ENCODE data around the gene EDN3.
"Not testable (repeated sequence)": the region's sequence is repeated elsewhere in the genome, so short reads cannot be mapped to it uniquely, and the experiment has no call there.

Gene EDN3

DNA sequence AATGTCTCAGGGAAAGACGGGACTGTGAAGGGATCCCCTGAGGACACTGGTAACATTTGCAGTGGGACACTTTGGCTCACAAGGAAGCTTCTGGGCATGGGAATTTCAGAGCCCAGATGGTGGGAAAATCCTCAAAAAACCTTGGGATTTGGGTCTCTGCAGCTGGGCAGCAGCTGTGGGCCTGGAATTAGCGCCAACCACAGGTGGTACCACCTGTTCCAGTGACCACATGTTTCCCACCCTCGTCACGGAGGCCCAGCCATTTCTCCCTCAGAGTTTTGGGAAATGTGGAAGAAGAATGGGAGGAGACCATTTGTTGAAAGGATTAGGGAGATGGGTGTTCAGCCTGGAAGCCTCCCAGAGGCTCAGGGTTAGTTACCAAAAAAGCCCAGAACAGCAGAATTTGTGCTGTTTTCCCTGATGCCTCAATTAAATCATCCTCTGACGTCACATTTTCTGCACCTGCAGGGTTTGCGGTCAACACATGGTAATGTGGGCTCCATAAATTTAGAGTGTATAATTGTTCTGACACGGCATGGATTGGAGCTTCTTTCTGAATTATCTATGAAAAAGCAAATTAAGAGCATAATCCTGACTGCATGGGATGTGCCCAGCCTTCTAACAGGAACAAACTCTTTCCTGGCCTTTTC is 34.4 kb downstream of the EDN3 start:
- in situ Hi-C loops (cut with MboI; ENCODE audit: low sequenced_read_pairs), result no loop called here

- in situ Hi-C loops (cut with MboI; ENCODE audit: low sequenced_read_pairs), result no loop called here
Observed at GRCh38 chr20:59335377-59335776, 35.0 kb downstream of the EDN3 start.

DNA sequence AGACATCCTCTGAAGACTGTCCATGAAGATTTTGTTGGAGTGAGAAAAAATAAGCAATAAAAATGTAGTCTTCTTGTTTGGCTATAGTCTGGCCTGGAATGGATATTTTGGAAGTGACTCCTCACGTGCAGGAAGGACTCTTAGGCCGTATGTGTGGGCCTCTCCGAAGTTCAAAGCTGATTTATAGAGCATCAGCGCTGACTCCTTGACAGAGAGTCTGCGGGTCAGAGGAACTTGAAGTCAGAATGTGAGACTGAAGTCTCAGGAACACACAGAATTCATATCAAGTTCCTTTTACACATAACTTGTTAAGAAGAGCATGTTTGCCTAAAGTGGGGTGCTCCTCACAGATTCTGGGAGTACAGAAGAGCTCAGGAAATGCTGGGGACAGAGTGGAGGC is 36.1 kb downstream of the EDN3 start:
- in situ Hi-C loops (cut with MboI; ENCODE audit: low sequenced_read_pairs), result no loop called here

- in situ Hi-C loops (cut with MboI; ENCODE audit: low sequenced_read_pairs), result not testable (repeated sequence)
Observed at GRCh38 chr20:59338444-59338843, 38.0 kb downstream of the EDN3 start.

GRCh38 chr20:59340201-59340885 is 39.9 kb downstream of the EDN3 start:
- in situ Hi-C loops (cut with MboI; ENCODE audit: low sequenced_read_pairs), result no loop called here

DNA sequence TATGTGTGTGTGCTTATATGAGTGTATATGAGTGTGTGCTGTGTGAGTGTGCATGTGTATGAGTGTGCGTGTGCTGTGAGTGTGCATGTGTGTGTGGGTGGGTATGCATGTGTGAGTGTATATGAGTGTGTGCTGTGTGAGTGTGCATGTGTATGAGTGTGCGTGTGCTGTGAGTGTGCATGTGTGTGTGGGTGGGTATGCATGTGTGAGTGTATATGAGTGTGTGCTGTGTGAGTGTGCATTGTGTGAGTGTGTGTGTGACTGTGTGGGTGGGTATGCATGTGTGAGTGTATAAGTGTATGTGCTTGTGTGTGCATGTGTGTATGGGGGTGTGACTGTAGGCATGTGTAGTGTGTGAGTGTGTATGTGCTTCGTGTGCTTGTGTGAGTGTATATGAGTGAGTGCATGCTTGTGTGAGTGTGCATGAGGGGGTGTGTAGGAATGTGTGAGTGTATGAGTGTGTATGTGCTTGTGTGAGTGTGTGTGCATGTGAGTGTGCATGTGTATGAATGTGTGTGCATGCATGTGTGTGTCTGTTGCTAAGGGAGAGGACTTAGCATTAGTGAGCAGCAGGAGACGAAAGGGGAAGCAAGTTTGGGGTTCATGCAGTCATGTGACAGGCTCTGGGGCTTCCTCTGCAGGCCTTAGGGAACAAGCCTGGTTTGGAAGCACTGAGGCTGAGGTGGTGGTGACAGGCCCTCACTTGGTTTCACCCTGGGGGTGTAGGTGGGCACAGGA is 41.0 kb downstream of the EDN3 start:
- in situ Hi-C loops (cut with MboI; ENCODE audit: low sequenced_read_pairs), result not testable (repeated sequence)

- in situ Hi-C loops (cut with MboI; ENCODE audit: low sequenced_read_pairs), result no loop called here
Observed at GRCh38 chr20:59342023-59342957, 41.9 kb downstream of the EDN3 start.

DNA sequence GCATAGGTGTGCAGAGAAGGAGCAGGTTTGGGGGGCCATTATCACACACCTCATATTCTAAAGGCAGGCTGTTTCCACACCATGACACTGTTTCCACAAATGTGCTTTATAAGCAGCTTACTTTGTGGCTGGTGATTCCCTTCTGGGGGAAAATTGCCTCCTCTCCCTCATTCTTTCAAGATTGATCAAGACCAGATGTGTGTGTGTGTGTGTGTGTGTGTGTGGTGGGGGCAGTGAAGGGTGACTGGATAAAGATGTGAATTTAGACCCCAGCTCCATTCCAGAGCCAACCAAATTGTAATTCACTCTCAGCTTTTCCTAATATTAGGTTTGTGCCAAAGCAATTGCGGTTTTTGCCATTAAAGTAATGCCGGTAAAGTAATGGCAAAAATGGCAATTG is 45.6 kb downstream of the EDN3 start:
- in situ Hi-C loops (cut with MboI; ENCODE audit: low sequenced_read_pairs), result no loop called here

DNA sequence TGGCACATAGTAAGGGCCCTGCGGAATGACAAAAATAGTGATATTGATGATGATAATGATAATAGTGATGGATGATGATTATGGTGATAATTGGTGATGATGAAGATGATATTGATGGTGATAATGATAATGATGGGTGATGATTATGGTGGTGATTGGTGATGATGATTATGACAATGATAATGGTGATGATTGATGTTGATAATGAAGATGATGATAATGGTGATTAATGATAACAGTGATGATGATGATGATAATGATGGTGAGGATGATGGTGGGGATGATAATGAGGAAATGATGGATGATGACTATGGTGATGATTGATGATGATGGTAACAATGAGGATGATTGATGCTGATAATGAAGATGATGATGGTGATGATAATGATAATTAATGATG is 48.9 kb downstream of the EDN3 start:
- in situ Hi-C loops (cut with MboI; ENCODE audit: low sequenced_read_pairs), result no loop called here

GRCh38 chr20:59350330-59351156 is 50.1 kb downstream of the EDN3 start:
- in situ Hi-C loops (cut with MboI; ENCODE audit: low sequenced_read_pairs), result no loop called here

DNA sequence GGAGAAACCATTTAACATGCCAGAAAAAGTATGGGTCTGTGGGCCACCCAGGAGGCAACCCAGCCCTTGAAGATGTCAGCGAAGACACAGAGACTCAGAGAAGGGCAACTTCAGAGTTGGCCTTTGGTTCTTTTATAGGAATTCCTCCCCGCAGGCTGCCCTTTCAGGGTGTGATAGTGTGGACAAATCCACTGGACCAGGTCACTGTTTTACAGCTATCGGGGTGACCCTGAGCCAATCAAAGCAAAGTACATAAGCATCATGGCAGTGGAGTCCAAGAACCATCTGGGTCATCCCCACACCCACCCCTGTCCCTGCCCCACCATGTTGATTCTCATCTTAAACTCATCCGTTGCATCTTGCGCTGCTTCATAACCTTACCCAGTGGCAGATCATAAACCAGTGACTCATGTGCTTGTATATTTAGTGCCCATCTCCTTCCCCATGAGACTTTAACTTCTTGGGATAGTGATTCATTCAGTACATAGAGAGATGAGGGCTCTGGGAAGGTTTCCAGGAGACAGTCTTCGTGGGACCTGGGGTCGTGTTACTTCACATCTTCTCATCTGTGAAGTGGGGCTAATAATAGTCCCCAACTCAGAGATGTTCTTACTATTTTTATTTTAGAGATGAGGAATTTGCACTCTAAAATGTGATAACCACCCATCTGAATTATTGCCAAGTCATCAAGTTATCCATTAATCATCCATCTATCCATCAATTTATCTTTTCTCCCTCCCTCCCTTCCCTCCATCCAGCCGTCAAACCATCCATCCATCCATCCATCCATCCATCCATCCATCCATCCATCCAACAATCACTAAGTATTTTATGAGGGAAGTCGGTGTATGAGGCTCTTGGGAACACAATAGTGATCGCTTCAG is 51.0 kb downstream of the EDN3 start:
- in situ Hi-C loops (cut with MboI; ENCODE audit: low sequenced_read_pairs), result no loop called here

DNA sequence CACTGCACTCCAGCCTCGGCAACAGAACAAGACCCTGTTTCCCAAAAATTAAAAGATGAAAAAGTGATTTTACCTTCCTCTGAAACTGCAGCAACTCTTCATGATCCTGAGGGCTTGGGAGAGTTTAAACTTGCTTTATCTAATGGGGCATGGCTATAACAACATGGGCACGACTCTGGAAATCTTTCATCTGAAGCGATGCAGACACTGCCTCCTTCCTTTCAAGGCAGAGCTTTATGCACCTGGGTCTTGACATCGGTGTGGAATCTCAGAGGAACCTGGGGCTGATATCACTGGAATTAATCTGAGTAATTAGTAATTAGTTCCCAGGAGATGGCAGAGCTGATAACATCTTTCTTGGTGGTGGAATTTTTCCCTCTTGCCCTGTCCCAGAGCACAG is 52.1 kb downstream of the EDN3 start:
- in situ Hi-C loops (cut with MboI; ENCODE audit: low sequenced_read_pairs), result no loop called here

- in situ Hi-C loops (cut with MboI; ENCODE audit: low sequenced_read_pairs), result no loop called here
Observed at GRCh38 chr20:59352990-59353389, 52.6 kb downstream of the EDN3 start.

DNA sequence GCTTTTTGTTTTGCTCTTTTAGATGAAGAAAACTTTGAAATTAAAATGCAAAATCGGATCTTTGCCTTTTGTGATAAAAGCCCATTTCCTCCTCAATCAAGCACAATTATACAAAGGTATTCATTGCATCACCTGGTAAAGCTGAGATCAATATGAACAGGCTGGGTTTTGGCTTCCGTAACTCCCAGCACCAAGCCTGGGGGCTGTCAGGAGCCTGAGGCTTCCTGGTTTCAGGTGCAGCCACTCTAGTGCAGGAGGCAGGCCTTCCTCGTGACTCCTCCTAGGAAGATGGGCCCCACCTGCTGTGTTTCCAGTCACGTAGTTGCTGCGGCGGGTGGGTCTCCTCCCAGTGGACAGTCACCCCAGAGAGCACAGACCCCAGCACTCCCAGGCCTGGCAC is 54.0 kb downstream of the EDN3 start:
- in situ Hi-C loops (cut with MboI; ENCODE audit: low sequenced_read_pairs), result no loop called here

- in situ Hi-C loops (cut with MboI; ENCODE audit: low sequenced_read_pairs), result no loop called here
Observed at GRCh38 chr20:59355242-59355641, 54.8 kb downstream of the EDN3 start.

- in situ Hi-C loops (cut with MboI; ENCODE audit: low sequenced_read_pairs), result no loop called here
Observed at GRCh38 chr20:59356662-59357165, 56.3 kb downstream of the EDN3 start.

GRCh38 chr20:59358793-59359192 is 58.4 kb downstream of the EDN3 start:
- in situ Hi-C loops (cut with MboI; ENCODE audit: low sequenced_read_pairs), result not testable (repeated sequence)

DNA sequence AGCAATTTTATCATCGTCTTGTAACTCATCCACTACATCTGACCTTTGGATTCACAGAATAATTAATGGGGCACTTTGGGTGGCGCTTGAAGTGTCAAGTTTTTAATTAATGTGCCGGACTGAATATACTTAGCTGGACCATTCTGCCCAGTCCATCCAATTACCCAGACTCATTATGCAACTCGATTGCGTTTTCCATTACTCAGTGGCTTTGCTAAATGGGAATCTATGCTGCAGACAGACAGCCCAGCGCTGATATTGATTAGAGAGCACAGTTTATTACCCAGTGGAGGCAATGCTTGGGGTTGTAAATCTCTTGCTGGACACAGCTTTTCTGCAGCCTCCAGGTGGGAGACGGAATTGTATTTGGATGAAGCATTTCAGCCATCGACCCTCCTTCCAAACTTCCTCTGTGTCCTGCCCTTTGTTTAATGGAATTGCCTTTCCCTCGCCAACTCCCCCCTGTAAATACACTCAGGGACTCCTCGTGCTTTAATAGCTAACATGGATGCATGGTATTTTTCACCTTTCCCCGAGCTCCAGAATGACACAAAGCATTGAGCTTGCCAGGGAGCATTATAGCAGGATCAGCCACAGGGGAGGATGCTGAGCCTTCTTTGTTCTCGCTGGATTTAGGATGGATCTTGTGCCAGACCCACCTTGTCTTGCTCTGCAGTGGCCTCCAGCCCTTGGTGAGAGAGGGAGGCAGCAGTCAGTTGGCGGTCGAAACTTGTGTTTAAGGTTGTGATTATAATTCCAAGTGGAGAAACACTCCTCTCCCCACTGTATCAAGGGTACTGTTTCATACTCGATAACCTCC is 59.7 kb downstream of the EDN3 start:
- in situ Hi-C loops (cut with MboI; ENCODE audit: low sequenced_read_pairs), result no loop called here

Data from HL-60/S4 treated with retinoic acid at 250 ng/mL for 4 days and 3 days (cell line).